22Rv1 (cell line): ENCODE measurements around the gene GALR1.

Experiments used
- CTCF ChIP-seq: fragments of 450-650 bp; IDR thresholded peaks from 2 replicates; pipeline ENCODE4 v1.5.1; 2017; ENCODE audit warnings: mild to moderate bottlenecking
- ZFX ChIP-seq: fragments of 450-650 bp; IDR thresholded peaks from 2 replicates; pipeline ENCODE4 v1.6.1; 2017; ENCODE audit warnings: antibody characterized with exemption, borderline replicate concordance

GRCh38 chr18:77271576-77272481, 22.2 kb downstream of the GALR1 start:
- TF ChIP-seq CTCF, result no peak
- TF ChIP-seq ZFX, result no peak
